HPDE6-E6E7 (cell line): ENCODE data around the gene CASZ1.

Experiments used
- DNase-seq: peaks from one replicate; pipeline ENCODE4 v3.0.0; 2011; ENCODE audit warnings: missing footprints; ENCODE audit errors: extremely low spot score

The CASZ1 gene

GRCh38 chr1:10685808-10686403 is 110.5 kb downstream of the CASZ1 start:
- DNase-seq = no peak

- DNase-seq = no peak
Measured at GRCh38 chr1:10685196-10685807, 111.1 kb downstream of the CASZ1 start.

DNA sequence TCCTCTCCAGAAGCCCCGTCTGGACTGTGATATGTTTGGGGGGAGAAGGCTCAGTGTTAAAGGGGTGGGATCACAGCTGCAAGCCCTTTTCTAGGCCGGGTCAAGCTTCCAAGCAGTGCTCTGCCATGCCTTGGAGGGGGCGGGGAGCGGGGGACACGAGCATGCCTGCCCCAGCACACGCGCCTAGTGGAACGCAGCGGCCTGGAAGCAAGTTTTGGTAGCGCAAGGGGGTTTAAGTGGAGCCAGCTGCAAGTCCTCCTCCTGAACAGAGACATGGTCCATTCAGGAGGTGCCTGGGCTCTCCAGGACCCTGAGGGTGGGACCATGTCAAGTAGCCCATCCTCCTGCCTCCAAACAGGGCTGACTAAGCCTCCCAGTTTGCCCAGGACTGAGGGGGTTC is 112.2 kb downstream of the CASZ1 start:
- no peak for DNase-seq

DNA sequence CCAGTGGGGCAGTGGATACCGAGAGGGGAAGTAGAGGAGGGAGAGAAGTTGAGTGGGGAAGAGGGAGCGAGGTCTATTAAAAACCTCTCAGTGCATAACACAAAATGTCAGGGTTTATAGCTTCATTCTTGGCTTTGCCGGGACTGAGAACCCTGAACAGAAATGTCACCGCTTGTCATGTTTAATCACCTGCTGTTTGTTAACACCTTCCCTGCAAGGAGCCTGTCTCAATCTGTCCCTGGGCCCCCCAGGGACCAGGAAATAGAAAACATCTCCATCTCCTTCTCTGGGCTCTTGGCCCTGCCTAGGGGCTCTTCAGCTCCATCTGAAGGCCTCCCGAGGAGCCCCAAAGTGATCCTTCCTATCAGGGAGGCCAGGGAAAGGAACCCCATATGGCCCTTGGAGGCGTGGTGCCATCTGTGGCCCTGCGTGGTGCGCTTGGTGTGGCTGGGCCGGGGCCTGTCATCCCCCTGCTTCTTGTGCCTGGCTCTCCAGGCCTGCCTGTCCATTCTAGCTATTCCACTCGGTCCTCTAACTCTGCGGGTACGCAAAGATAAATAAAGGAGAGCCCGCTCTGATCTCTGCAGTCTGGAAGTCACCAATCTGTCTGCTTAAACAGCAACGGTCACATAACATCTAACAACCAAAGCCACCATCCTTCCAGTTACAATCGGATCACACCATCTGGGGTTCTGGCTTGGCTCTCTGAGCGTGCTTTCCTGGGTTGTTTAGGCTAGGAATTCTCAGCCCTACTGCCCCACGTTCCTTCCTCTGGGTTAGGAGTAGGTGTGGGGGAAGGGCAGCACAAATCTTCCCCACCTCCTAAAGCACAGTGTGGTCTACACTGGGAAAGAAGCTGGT is 113.8 kb downstream of the CASZ1 start:
- DNase-seq = no peak

DNA sequence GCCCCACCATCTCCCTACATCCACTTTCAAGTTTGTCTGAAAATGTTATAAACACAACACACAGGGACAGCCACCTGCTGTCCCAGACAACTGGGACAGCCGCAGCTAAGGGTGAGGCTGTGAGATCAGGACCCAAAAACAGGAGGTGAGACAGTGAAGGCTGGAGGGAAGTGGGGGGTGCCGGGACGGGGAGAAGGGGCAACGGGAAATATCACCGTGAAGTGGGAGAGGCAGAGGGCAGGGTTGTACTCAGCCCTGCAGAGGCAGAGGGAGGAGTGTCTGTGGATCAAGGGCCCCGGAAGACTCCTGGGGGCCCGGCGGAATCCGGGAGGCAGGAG is 114.4 kb downstream of the CASZ1 start:
- DNase-seq = no peak

DNA sequence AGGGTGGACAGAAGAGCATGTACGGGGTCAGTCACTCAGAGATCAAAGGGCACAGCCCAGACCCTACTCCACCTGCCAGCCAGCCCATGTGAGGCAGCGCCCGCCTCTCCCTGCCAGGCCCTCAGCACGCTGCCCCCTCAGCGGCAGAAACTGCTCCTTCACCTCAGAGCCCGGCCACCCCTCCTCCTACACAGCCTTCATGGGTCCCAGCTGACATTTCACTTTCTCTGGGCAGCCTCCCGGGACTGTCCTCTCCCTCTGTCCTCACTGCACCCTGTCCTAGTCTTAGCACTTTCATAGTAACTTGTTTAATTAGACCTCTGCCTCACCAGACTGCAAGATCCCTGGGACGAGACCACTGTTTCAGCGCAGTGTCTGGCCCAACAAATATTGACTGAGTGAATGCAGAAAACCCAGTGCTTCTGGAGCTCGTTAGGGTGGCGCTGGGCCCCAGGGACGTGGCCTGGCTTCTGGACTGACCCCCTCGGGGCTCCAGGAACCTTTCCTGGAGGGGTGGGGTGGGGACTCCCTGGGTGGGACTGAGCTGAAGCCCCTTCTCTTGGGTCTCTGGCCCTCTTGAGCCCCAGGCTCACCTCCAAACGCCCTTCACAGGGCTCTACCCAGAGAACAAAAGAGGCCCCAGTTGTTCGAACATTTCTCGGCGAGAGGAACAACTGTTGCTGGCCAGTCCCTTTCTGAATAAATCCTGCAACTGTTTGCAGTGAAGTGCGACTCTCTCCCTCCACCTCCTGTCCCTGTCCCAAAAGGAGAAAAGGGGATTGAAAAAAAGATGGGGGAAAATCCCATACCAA is 114.9 kb downstream of the CASZ1 start:
- DNase-seq = no peak

GRCh38 chr1:10680487-10680886 is 116.0 kb downstream of the CASZ1 start:
- no peak for DNase-seq

DNA sequence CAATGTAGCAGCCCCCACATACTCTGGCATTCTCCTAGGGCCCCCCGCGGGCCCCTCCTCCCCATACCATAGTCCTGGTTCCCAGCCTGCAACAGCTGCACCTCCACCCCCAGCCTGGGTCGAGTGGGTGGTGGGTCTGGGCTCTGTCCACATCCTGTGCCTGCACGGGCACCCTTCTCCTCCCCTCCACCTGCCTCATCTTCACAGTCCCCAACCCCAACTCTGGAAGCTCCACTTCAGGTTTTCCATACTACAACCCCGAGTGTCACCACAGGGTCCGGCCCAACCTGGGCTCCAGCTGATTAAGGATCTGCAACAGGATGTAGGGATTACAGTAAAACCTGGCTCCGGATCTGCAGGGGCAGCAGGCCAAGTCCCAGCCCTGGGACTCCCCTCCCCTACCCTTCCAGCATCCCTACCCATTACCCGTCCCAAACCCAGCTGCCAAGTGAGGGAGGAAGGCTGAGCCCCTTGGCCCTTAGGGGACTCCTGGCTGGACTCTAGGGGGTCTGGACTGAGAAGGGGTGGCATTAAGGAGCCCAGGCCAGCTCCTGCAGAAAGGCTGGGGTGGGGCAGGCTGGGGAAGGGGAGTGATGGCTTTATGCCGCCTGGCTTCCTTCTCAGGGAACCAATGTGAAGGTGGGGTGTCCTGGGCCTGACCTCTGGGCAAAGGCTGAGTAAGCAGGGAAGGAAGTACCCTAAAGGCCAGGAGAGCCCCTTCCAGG is 116.8 kb downstream of the CASZ1 start:
- no peak for DNase-seq

DNA sequence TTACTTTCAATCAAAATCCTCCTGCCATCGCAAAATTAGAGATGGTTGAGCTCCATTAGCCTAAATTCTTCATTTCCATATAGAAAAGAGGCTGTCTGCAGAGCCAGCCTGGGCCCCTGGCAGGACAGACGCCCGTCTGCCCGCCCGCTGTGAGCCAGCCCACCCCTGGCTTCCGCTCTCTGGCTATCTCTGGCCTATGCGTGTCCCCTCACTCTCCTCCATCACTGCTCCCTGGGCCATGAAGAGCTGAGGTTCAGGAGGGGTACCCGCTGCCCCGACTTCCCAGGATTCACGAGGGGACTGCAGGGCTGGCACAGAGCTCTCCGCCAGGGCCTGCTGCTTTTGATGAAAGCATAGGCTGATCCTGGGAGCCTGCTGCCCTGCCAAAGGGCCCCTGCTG is 117.6 kb downstream of the CASZ1 start:
- no peak for DNase-seq

GRCh38 chr1:10678402-10678801 is 118.0 kb downstream of the CASZ1 start:
- DNase-seq = no peak

DNA sequence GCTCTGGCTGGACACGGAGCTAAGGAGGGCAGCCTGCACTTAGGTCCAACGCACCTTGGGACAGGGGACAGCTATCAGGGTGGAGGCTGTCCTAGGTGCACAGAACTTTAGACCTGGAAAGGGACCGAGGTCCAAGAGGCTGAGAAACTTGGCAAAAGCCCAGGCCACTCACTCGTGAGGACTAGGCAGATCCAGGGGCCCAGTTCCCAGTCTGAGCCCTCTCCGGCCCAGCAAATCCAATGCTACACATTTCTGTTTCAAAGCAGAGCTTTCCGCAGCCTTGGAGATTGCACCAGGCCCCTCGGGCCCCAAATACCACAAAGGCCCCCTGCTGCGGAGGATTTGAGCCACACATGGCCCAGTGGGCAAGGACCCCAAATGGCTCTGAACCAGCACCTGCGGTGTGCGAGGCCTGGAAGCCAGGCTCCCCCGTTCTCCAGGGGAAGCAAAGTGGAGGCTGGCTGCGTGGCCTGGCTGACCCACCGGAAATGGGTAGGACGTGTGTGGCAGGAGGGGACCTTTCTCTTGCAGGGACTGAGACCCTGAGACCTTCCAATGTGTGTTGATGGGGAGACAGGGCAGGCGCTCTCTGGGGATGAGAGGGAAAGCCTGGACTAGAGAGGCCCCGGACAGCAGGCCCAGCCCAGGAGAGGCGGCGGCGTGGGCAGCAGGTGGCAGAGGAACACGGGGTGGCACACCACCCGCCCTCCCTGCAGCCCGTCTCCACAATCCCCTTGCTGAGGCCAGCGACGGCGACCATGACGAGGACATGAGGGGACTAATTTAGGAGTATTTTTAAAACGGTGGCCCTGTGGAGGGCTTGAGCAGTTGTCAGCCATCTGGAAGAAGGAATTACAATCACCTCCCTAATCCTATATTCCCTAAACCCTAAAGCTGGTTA is 118.7 kb downstream of the CASZ1 start:
- DNase-seq = no peak

- DNase-seq = no peak
Measured at GRCh38 chr1:10676963-10677362, 119.5 kb downstream of the CASZ1 start.

- DNase-seq = no peak
Measured at GRCh38 chr1:10675813-10676212, 120.6 kb downstream of the CASZ1 start.

DNA sequence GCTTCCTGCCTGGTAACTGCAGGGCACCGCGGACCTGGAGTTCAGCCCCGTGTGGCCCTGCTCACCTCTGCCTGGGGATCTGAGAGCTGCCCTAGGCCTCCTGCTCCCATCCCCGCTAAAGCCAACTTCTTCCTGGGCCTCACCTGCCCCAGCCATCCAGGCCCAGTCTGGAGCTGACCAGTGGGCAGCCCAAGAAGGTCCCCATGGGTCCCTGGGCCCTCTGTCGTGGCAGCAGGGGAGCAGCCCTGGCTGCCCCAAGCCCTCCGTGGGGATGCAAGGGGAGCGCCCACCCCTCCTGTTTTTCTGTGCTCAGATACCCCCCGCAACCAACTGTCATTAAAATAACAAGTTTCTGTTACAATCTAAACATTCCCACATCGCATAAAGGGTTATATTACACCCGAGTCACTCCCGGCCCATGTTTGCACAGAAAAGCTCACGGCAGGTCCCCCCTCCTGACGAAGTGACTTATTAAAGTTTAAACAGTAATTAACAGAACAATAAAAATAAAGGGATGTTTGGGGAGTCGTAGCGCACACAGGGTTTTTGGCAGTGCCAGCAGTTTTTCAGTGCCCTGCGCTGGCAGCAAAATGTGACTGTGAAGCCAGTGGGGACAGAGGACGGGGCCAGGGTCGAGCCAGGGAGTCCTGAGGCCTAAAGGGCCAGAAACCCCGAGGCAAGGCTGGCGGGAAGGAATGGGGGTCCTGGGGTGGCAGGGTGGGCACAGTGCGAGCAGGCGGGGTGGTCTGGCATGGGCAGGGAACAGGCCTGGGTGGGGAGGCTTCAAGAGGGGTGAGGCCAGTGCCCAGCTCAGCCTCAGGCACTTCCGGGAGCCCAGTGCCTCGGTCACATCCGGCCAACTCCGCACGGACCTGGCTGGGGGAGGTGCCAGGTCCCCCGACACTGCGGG is 121.5 kb downstream of the CASZ1 start:
- DNase-seq = no peak

- no peak for DNase-seq
Measured at GRCh38 chr1:10674222-10674621, 122.2 kb downstream of the CASZ1 start.

GRCh38 chr1:10673109-10673711 is 123.2 kb downstream of the CASZ1 start:
- DNase-seq = no peak

GRCh38 chr1:10672343-10673050 is 123.9 kb downstream of the CASZ1 start:
- DNase-seq = no peak

DNA sequence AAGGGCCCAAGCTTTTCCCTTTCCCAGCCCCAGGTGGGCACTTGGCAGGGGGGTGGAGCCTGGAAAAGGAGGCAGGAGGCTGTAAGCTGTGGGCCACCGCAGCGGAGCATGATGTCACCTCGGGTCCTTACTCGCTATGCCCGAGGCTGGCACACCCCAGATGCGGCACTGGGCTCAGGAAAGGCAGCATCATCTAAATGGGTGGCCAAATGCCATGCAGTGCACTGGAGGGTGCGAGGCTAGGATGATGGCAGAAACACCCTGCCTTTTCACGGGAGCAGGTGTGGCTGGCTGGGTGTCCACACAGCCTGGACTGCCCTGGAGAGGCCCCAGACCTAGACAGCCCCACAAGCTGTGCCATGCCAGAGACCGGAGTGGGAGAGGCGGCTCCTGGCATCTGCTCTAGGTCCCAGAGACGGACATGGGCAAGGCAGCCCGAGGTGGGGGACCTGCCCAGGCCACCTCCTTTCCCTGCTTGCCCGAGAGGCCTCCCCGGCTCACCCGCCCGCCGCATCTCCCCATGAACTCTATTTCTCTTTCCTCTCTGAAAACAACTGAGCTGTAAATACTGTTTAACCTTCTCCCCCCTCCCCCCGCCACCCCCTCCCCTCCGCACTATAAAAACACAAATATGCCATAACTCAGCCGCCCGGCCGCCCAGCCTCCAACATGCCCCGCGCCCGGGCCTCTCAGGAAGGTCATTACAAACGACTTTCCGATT is 124.7 kb downstream of the CASZ1 start:
- no peak for DNase-seq
